ENCODE measurements around the gene SMAD4. TPM values are rescaled to one million over a fixed set of nuclear protein-coding genes. Genes with fewer than 3 reads are reported as not detected.

The SMAD4 gene
- polyA plus RNA-seq, 2 of the 4 experiments (the other 2 are of a cell fraction): 52.1 to 107 TPM

DNA sequence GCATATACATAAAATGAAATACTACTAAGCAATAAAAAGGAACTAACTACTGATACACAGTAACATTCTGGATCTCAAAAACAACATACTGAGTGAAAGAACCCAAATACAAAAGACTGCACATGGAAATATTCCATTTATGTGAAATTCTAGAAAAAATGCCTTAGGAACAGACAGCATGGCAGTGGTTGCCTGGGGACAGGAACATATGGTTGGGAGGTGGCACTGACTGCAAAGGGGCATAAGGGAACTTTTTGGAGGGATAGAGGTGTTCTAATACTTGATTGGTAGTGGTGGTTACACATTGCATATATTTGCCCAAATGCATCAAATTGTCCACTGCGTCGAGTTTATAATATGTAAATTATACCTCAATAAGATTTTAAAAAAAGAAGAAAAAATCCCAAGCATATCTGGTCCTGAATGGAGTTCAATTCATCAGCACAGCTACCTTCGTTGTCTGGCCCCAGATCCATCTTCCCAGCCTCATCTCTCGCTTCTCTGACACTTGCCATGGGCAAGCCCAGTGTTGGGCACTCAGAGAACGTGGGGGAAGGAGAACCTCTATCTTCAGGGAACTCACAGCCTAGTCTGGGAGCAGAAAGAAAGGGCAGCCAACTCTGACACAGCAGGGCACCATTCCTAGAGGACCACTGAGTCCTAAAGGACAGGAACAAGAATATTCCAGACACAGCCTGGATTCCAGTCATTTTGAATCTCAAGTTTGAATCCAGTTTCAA, 8.6 kb upstream of the SMAD4 start:
- H3K9me3 ChIP-seq: no peaks in the 10 kb centered on the region
- no peaks in the 10 kb centered on the region for H3K4me1 ChIP-seq
- TF ChIP-seq, protein P1, sequence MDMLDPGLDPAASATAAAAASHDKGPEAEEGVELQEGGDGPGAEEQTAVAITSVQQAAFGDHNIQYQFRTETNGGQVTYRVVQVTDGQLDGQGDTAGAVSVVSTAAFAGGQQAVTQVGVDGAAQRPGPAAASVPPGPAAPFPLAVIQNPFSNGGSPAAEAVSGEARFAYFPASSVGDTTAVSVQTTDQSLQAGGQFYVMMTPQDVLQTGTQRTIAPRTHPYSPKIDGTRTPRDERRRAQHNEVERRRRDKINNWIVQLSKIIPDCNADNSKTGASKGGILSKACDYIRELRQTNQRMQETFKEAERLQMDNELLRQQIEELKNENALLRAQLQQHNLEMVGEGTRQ (IDR thresholded peaks at IDR 0.05): no peak
- TF ChIP-seq HOXA7 (CRISPR knock-in tag; IDR thresholded peaks at IDR 0.05) (no peak), CHD4 (IDR thresholded peaks at IDR 0.05; ENCODE audit: borderline replicate concordance) (no peak), FOXS1 (CRISPR knock-in tag; IDR thresholded peaks at IDR 0.05) (no peak), ZNF302 (CRISPR knock-in tag; IDR thresholded peaks at IDR 0.05) (no peak), PHF8 (IDR thresholded peaks at IDR 0.05; ENCODE audit: borderline replicate concordance, low read depth) (no peak), SREBF2 (IDR thresholded peaks at IDR 0.05) (no peak), CBX8 (IDR thresholded peaks at IDR 0.05) (no peak), KDM1A (IDR thresholded peaks at IDR 0.05; ENCODE audit: low read depth) (no peak), NFE2L2 (conservative IDR thresholded peaks at IDR 0.05; ENCODE audit: low read length) (no peak), MAZ (IDR thresholded peaks at IDR 0.05; ENCODE audit: borderline replicate concordance, low read depth, low read length) (no peak), POLR2AphosphoS2 (conservative IDR thresholded peaks at IDR 0.05; ENCODE audit: low read length) (no peak)
- TF ChIP-seq, protein P2, sequence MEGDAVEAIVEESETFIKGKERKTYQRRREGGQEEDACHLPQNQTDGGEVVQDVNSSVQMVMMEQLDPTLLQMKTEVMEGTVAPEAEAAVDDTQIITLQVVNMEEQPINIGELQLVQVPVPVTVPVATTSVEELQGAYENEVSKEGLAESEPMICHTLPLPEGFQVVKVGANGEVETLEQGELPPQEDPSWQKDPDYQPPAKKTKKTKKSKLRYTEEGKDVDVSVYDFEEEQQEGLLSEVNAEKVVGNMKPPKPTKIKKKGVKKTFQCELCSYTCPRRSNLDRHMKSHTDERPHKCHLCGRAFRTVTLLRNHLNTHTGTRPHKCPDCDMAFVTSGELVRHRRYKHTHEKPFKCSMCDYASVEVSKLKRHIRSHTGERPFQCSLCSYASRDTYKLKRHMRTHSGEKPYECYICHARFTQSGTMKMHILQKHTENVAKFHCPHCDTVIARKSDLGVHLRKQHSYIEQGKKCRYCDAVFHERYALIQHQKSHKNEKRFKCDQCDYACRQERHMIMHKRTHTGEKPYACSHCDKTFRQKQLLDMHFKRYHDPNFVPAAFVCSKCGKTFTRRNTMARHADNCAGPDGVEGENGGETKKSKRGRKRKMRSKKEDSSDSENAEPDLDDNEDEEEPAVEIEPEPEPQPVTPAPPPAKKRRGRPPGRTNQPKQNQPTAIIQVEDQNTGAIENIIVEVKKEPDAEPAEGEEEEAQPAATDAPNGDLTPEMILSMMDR (IDR thresholded peaks at IDR 0.05): no peak
- TF ChIP-seq, protein P3, sequence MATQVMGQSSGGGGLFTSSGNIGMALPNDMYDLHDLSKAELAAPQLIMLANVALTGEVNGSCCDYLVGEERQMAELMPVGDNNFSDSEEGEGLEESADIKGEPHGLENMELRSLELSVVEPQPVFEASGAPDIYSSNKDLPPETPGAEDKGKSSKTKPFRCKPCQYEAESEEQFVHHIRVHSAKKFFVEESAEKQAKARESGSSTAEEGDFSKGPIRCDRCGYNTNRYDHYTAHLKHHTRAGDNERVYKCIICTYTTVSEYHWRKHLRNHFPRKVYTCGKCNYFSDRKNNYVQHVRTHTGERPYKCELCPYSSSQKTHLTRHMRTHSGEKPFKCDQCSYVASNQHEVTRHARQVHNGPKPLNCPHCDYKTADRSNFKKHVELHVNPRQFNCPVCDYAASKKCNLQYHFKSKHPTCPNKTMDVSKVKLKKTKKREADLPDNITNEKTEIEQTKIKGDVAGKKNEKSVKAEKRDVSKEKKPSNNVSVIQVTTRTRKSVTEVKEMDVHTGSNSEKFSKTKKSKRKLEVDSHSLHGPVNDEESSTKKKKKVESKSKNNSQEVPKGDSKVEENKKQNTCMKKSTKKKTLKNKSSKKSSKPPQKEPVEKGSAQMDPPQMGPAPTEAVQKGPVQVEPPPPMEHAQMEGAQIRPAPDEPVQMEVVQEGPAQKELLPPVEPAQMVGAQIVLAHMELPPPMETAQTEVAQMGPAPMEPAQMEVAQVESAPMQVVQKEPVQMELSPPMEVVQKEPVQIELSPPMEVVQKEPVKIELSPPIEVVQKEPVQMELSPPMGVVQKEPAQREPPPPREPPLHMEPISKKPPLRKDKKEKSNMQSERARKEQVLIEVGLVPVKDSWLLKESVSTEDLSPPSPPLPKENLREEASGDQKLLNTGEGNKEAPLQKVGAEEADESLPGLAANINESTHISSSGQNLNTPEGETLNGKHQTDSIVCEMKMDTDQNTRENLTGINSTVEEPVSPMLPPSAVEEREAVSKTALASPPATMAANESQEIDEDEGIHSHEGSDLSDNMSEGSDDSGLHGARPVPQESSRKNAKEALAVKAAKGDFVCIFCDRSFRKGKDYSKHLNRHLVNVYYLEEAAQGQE (IDR thresholded peaks at IDR 0.05): no peak
- TF ChIP-seq, protein P4, sequence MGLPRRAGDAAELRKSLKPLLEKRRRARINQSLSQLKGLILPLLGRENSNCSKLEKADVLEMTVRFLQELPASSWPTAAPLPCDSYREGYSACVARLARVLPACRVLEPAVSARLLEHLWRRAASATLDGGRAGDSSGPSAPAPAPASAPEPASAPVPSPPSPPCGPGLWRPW (IDR thresholded peaks at IDR 0.05): no peak
- H3K4me3 ChIP-seq: no peak overlapping the region
- 92% methylated on average over 5 of the region's 5 CpGs for WGBS (ENCODE audit: missing lambda C conversion rate)
- CTCF ChIA-PET: no interaction called here
- H3K27ac ChIP-seq: no peak overlapping the region
- FAIRE-seq (no peak), DNase-seq (ENCODE audit: low read depth in 1 of 2, low spot score in 1 of 2) (no peak), ATAC-seq (no peak)
- POLR2A ChIA-PET: no interaction called here
- H3K4me2 ChIP-seq: no peak overlapping the region

DNA sequence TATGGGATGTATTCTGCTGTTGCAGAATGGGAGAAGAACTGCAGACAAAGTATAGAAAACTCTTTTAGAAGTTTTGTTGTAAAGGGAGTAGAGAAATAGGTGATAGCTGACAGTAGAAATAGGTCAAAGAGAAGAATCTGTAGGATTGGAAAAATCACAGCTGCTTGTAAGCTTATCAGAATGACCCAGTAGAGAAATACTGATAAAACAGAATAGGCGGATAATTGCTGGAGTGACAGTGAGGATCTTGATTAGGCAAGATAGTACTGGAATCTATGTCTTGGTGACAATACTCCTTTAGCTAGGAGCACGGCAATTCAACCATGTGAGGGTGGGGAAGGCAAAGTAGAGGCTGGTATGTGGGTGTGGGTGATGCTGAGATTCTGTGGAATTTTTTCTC, 4.5 kb upstream of the SMAD4 start:
- ChIA-PET CTCF (no interaction called here), POLR2A (no interaction called here)
- Histone ChIP-seq H3K4me3 (no peak overlapping the region), H3K9me3 (no peaks in the 10 kb centered on the region), H3K4me2 (no peak overlapping the region), H3K27ac (no peak overlapping the region), H3K4me1 (peaks cover 10% of the 10 kb centered on the region; the same call in 1 of the 3 replicates)
- 95% methylated on average over 2 of the region's 2 CpGs for WGBS (ENCODE audit: missing lambda C conversion rate)
- FAIRE-seq (no peak), ATAC-seq (no peak), DNase-seq (ENCODE audit: low read depth in 1 of 2, low spot score in 1 of 2) (no peak)
- TF ChIP-seq, protein P5, sequence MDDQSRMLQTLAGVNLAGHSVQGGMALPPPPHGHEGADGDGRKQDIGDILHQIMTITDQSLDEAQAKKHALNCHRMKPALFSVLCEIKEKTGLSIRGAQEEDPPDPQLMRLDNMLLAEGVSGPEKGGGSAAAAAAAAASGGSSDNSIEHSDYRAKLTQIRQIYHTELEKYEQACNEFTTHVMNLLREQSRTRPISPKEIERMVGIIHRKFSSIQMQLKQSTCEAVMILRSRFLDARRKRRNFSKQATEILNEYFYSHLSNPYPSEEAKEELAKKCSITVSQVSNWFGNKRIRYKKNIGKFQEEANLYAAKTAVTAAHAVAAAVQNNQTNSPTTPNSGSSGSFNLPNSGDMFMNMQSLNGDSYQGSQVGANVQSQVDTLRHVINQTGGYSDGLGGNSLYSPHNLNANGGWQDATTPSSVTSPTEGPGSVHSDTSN (IDR thresholded peaks at IDR 0.05): no peak
- TF ChIP-seq CEBPB (IDR thresholded peaks at IDR 0.05) (no peak), GATA3 (IDR thresholded peaks at IDR 0.05; ENCODE audit: borderline replicate concordance) (no peak), RFX5 (IDR thresholded peaks at IDR 0.05) (no peak), TFCP2L1 (CRISPR knock-in tag; IDR thresholded peaks at IDR 0.05) (no peak), CBX2 (IDR thresholded peaks at IDR 0.05; ENCODE audit: borderline replicate concordance, low read depth) (no peak), PHF8 (IDR thresholded peaks at IDR 0.05; ENCODE audit: borderline replicate concordance, low read depth) (no peak), NPAS2 (CRISPR knock-in tag; IDR thresholded peaks at IDR 0.05; ENCODE audit: borderline replicate concordance) (no peak), HOXA7 (CRISPR knock-in tag; IDR thresholded peaks at IDR 0.05) (no peak), NFE2L2 (conservative IDR thresholded peaks at IDR 0.05; ENCODE audit: low read length) (no peak), HEYL (CRISPR knock-in tag; IDR thresholded peaks at IDR 0.05) (no peak), BHLHE40 (IDR thresholded peaks at IDR 0.05; ENCODE audit: low read depth, low read length) (no peak), JUNB (IDR thresholded peaks at IDR 0.05) (no peak), JUN (IDR thresholded peaks at IDR 0.05) (no peak), FOSB (CRISPR knock-in tag; IDR thresholded peaks at IDR 0.05) (no peak), KDM1A (IDR thresholded peaks at IDR 0.05; ENCODE audit: low read depth) (no peak)
